Uterus (tissue), 4 donors: ENCODE results near the gene CYBRD1. TPM values are rescaled to one million over a fixed set of nuclear protein-coding genes. Genes with fewer than 3 reads are reported as not detected.
"Not testable (repeated sequence)": the region's sequence is repeated elsewhere in the genome, so short reads cannot be mapped to it uniquely, and the experiment has no call there.

Experiments used
- DNase-seq, 2 donors: peaks; one replicate each; pipeline ENCODE4 v3.0.0-alpha.2; 2019 to 2020
- H3K27ac ChIP-seq, 2 donors: fragments of 200-600 bp; sonication (generic); 1 replicate in 1 of 2; 2 replicates in 1 of 2; pipeline ENCODE4 v1.5.1; 2016 to 2018
- H3K27me3 ChIP-seq, 2 donors: fragments of 200-600 bp; sonication (generic); one replicate each; pipeline ENCODE4 v1.5.1; 2018 to 2019; ENCODE audit warnings: control low read depth in 1 of 2
- H3K36me3 ChIP-seq, 2 donors: fragments of 200-600 bp; sonication (generic); one replicate each; pipeline ENCODE4 v1.5.1; 2019; ENCODE audit warnings: control low read depth in 1 of 2
- H3K4me1 ChIP-seq, 2 donors: fragments of 200-600 bp; sonication (generic); one replicate each; pipeline ENCODE4 v1.5.1; 2018 to 2019; ENCODE audit warnings: control low read depth in 1 of 2
- H3K4me3 ChIP-seq, 2 donors: fragments of 200-600 bp; sonication (generic); 1 replicate in 1 of 2; 2 replicates in 1 of 2; pipeline ENCODE4 v1.5.1; 2018 to 2019; ENCODE audit warnings: mild to moderate bottlenecking in 1 of 2
- H3K9me3 ChIP-seq, 2 donors: fragments of 200-600 bp; sonication (generic); one replicate each; pipeline ENCODE4 v1.5.1; 2019; ENCODE audit warnings: control low read depth in 1 of 2
- POLR2A ChIP-seq, 2 donors: fragments of 450-650 bp; IDR thresholded peaks; one replicate each; pipeline ENCODE4 v1.6.1; 2016; ENCODE audit warnings: antibody characterized with exemption in 2 of 2, mild to moderate bottlenecking in 1 of 2, moderate library complexity in 1 of 2
- intact Hi-C: fragments of 100-400 bp; cut with DNase I; formaldehyde crosslinking; loops from one replicate; pipeline ENCODE4 v1.15.1; 2023; ENCODE audit warnings: low total_unique reads
- total RNA-seq, 4 donors: library from RNA; depleted of rRNA in 3 of 4; stranded (reverse); fragments of >200 nt in 3 of 4; gene quantifications; one replicate each; pipeline versions ENCODE4 v1.1.0 to v1.2.4, GENCODE V29; 2014 to 2023
- TF ChIP-seq, protein P1 (sequence below), 4 experiments: fragments of 200-600 bp in 2 of 4; fragments of 450-650 bp in 2 of 4; sonication (generic) in 2 of 4; IDR thresholded peaks; one replicate each; pipeline ENCODE4 v1.5.1; 2016 to 2019; ENCODE audit warnings: antibody characterized with exemption in 4 of 4, mild to moderate bottlenecking in 2 of 4, moderate library complexity in 1 of 4
- donor health status: DM: yes; HTN: yes; CAD: no.

The CYBRD1 gene
- total RNA-seq, 4 donors from 2014 or later, result 108 to 335 (median 219) TPM

DNA sequence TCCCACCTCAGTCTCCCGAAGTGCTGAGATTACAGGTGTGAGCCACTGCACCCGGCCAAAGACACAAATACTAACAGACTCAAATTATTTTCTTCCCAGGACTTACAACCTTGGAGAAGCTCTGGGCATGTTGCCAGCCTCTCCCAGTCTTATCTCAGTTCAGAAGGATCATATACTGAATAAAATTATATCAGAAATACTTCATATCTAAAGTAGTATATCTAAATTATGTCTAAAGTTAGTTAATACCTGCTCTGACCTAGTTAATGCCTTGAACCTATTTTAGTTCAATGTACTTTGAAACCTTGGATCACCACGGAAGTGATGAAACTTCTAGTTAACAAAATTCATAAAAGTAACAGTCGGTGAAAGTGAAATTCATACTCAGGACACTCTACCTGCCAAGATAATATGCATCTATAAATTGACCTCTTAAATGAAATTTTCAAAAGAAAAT lies 34.4 kb upstream of the CYBRD1 start:
- intact Hi-C loops, result no loop called here
- H3K27ac ChIP-seq, result no peak overlapping the region
- no peak for DNase-seq
- no peaks in the 10 kb centered on the region for H3K27me3 ChIP-seq
- H3K36me3 ChIP-seq, result no peaks in the 10 kb centered on the region
- TF ChIP-seq, protein P1, sequence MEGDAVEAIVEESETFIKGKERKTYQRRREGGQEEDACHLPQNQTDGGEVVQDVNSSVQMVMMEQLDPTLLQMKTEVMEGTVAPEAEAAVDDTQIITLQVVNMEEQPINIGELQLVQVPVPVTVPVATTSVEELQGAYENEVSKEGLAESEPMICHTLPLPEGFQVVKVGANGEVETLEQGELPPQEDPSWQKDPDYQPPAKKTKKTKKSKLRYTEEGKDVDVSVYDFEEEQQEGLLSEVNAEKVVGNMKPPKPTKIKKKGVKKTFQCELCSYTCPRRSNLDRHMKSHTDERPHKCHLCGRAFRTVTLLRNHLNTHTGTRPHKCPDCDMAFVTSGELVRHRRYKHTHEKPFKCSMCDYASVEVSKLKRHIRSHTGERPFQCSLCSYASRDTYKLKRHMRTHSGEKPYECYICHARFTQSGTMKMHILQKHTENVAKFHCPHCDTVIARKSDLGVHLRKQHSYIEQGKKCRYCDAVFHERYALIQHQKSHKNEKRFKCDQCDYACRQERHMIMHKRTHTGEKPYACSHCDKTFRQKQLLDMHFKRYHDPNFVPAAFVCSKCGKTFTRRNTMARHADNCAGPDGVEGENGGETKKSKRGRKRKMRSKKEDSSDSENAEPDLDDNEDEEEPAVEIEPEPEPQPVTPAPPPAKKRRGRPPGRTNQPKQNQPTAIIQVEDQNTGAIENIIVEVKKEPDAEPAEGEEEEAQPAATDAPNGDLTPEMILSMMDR (IDR thresholded peaks at IDR 0.05), result no peak
- TF ChIP-seq POLR2A (IDR thresholded peaks at IDR 0.05), result no peak
- H3K4me1 ChIP-seq, result no peaks in the 10 kb centered on the region
- no peak overlapping the region for H3K4me3 ChIP-seq
- H3K9me3 ChIP-seq, result no peaks in the 10 kb centered on the region

DNA sequence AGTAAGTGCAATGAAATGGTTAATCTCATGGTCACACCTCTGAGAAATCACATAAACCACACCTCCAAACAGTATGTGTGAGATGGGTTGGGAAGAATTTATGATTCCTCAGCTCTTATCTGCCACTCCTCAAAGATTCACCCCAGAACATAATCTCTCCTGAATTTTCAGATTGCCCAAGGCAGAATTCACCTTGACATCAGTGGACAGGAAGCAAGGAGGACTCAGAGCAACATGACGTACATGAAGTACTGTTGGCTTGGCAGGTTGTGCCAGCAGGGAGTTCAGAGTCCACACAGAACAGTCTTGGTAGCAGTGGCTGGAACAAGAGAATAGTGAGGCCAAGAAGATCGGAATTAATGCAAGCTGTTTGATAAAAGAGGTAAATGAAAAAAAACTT lies 31.7 kb upstream of the CYBRD1 start:
- TF ChIP-seq, protein P1 (IDR thresholded peaks at IDR 0.05), result no peak
- no peak for TF ChIP-seq POLR2A (IDR thresholded peaks at IDR 0.05)
- no peaks in the 10 kb centered on the region for H3K27me3 ChIP-seq
- H3K4me1 ChIP-seq, result no peaks in the 10 kb centered on the region
- DNase-seq, result no peak
- H3K36me3 ChIP-seq, result no peaks in the 10 kb centered on the region
- intact Hi-C loops, result no loop called here
- no peaks in the 10 kb centered on the region for H3K9me3 ChIP-seq
- H3K27ac ChIP-seq, result no peak overlapping the region
- H3K4me3 ChIP-seq, result no peak overlapping the region

DNA sequence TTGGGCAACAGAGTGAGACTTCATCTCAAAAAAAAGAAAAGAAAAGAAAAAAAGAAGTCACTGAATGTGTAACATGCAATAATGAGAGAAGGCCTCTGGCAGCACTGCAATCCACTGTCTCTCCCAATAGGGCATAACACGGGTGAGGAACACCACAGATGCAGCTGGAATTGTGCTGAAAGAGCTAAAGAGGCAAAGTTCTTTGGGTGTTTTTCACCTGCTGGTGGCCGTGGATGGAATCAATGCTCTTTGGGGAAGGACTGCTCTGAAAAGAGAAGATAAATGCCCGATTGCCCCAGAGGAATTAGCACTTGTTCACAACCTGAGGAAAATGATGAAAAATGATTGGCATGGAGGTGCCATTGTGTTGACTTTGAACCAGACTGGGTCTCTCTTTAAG lies 31.0 kb upstream of the CYBRD1 start:
- Histone ChIP-seq H3K4me1 (no peaks in the 10 kb centered on the region), H3K27ac (no peak overlapping the region), H3K36me3 (no peaks in the 10 kb centered on the region), H3K9me3 (no peaks in the 10 kb centered on the region), H3K4me3 (no peak overlapping the region), H3K27me3 (no peaks in the 10 kb centered on the region)
- intact Hi-C loops, result no loop called here
- no peak for DNase-seq
- TF ChIP-seq POLR2A (IDR thresholded peaks at IDR 0.05), result no peak
- TF ChIP-seq, protein P1 (IDR thresholded peaks at IDR 0.05), result no peak

DNA sequence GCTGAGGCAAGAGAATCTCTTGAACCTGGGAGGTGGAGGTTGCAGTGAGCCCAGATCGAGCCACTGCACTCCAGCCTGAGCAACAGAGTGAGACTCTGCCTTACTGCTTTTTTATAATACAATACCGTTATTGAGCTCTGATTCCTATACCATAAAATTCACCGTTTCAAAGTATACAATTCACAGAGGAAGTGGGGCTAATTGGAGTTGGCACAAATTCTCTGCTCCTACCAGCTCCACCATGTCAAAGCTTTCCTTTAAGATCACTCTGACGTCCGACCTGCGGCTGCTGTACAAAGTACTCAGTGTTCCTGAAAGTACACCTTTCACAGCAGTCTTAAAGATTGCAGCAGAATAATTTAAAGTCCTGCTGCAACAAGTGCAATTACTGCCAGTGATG lies 29.6 kb upstream of the CYBRD1 start:
- TF ChIP-seq, protein P1 (IDR thresholded peaks at IDR 0.05), result no peak
- no peak for TF ChIP-seq POLR2A (IDR thresholded peaks at IDR 0.05)
- no peaks in the 10 kb centered on the region for H3K4me1 ChIP-seq
- no peaks in the 10 kb centered on the region for H3K27me3 ChIP-seq
- no peaks in the 10 kb centered on the region for H3K9me3 ChIP-seq
- no peak overlapping the region for H3K4me3 ChIP-seq
- no peak for DNase-seq
- H3K36me3 ChIP-seq, result no peaks in the 10 kb centered on the region
- intact Hi-C loops, result no loop called here
- no peak overlapping the region for H3K27ac ChIP-seq

DNA sequence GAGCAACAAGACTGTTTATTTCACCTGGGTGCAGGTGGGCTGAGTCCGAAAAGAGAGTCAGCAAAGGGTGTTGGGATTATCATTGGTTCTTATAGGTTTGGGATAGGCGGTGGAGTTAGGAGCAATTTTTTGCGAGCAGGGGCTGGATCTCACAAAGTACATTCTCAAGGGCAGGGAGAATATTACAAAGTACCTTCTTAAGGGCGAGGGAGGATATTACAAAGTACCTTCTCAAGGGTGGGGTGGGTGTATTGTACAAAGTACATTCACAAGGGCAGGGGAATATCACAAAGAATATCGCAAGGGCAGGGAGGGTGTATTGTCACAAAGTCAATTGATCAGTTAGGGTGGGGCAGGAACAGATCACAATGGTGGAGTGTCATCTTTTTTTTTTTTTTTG lies 24.6 kb upstream of the CYBRD1 start:
- intact Hi-C loops, H3K27ac ChIP-seq, H3K9me3 ChIP-seq, DNase-seq, H3K27me3 ChIP-seq, H3K36me3 ChIP-seq, H3K4me3 ChIP-seq, H3K4me1 ChIP-seq: not testable (repeated sequence)

DNA sequence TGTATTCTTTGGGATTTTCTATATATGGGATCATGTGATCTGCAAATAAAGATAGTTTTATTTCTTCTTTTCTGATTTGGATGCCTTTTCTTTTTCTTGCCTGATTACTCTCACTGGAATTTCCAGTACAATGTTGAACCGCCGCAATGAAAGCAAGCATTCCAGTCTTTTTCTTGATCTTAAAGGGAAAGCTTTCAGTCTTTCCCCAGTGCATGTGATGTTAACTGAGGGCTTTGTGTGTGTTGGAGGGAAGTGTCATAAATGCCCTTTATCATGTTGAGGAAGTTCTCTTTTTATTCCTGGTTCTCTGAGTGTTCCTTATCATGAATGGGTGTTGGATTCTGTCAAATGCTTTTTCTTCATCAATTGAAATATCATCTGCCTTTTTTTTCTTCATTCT lies 16.9 kb upstream of the CYBRD1 start:
- Histone ChIP-seq H3K4me3 (no peak overlapping the region), H3K9me3 (no peaks in the 10 kb centered on the region), H3K4me1 (no peaks in the 10 kb centered on the region), H3K36me3 (no peaks in the 10 kb centered on the region), H3K27ac (no peak overlapping the region), H3K27me3 (no peaks in the 10 kb centered on the region)
- no peak for DNase-seq
- intact Hi-C loops, result no loop called here
- no peak for TF ChIP-seq POLR2A (IDR thresholded peaks at IDR 0.05)
- TF ChIP-seq, protein P1 (IDR thresholded peaks at IDR 0.05), result no peak
